GM12873 (cell line): ENCODE results near the gene PPP1CA.

ENCODE experiments used
- TF ChIP-seq, protein P1 (sequence below): IDR thresholded peaks from 2 replicates; pipeline ENCODE4 v1.5.1; 2012; ENCODE audit warnings: low read depth, mild to moderate bottlenecking, moderate library complexity, low read length, control low read depth; ENCODE audit not compliant: insufficient read depth; ENCODE audit errors: missing control alignments

Gene PPP1CA

DNA sequence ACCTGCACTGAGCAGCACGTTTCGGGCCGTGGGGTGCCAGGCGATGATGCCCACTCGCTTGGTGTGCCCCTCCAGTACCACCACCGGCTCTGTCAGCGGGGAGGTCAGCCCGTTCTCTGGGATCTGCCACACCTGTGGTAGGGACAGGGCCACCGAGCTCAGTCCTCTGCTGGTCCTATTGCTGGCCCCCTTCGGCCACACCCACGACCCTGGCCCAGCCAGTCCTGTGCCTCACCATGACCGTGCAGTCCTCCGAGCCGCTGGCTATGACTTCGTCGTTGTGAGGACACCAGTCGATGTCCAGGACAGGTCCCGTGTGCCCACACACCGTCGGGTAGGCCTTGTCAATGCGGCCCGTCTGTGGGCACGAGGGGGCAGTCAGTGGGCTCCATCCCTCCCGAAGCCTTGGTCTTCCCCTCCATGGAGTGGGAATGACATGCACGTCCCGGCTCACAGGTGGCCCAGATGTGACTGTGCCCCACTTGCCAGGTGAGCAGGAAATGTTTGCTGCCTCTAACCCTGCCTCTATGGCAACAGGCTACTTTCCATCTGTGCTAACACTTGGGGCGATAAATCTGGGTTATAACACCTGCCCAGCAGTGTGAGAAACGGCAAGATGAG is 40.2 kb upstream of the PPP1CA start:
- TF ChIP-seq, protein P1, sequence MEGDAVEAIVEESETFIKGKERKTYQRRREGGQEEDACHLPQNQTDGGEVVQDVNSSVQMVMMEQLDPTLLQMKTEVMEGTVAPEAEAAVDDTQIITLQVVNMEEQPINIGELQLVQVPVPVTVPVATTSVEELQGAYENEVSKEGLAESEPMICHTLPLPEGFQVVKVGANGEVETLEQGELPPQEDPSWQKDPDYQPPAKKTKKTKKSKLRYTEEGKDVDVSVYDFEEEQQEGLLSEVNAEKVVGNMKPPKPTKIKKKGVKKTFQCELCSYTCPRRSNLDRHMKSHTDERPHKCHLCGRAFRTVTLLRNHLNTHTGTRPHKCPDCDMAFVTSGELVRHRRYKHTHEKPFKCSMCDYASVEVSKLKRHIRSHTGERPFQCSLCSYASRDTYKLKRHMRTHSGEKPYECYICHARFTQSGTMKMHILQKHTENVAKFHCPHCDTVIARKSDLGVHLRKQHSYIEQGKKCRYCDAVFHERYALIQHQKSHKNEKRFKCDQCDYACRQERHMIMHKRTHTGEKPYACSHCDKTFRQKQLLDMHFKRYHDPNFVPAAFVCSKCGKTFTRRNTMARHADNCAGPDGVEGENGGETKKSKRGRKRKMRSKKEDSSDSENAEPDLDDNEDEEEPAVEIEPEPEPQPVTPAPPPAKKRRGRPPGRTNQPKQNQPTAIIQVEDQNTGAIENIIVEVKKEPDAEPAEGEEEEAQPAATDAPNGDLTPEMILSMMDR = no peak

DNA sequence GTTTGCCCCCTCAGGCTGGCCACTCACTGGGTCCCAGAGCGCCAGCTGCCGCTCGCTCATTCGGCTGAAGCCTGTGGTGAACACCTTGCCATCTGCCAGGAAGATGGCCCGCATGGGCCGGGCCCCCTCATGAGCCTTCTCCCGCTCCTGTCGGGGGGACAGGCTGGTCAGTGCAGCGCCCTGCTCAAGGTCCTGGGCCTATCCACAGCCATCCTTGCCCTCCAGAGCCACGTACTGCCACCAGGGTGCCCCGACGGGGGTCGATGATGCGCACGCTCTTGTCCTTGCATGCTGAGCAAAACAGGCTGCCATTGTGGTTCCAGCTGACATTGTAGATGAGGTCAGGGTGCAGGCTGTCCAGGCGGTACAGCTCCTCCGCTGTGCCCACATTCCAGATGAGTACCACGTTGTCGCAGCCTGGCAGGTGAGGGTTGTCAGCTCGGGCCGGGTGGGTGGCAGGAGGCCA is 39.5 kb upstream of the PPP1CA start:
- TF ChIP-seq, protein P1 = peak; percentile 7

DNA sequence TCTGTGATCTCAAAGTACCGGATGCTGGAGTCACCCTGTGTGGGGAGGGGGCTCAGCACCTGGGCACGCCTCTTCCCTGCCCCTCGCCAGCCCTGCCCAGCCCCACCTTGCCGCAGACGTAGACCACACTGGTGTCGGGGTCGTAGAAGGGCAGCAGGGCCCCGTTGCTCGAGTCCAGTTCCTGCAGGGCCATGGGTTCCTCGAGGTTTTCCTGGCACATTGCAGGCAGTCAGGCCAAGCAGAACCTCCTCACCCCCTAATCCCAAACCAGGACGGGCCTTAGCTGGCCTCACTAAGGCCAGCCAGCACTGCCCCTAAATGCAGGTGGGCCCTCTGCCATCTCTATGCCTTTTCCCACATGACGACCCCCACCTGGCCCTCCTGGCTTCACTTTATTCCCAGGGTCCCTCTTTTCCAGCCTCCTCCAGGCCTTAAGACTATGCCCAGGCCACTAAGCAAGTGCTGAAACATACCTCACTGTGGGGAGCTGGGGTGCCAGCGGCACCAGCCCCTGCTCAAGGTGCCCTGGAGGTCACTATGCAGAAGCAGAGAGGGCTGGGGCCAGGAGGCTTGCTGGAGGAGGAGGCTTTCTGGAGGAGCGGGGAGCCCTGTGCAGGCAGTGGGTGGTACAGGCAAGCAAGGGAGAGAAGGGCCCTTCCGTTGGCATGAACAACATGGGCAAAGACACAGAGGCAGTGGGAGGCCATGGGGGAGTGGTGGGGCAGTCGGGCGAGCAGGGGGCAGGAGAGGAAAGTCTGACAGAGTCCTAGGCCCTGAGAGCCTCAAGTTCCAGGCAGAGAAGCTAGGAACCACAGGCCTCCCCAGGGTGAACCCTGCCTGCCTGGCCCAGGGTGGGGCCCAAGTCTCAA is 38.8 kb upstream of the PPP1CA start:
- TF ChIP-seq, protein P1 = no peak

DNA sequence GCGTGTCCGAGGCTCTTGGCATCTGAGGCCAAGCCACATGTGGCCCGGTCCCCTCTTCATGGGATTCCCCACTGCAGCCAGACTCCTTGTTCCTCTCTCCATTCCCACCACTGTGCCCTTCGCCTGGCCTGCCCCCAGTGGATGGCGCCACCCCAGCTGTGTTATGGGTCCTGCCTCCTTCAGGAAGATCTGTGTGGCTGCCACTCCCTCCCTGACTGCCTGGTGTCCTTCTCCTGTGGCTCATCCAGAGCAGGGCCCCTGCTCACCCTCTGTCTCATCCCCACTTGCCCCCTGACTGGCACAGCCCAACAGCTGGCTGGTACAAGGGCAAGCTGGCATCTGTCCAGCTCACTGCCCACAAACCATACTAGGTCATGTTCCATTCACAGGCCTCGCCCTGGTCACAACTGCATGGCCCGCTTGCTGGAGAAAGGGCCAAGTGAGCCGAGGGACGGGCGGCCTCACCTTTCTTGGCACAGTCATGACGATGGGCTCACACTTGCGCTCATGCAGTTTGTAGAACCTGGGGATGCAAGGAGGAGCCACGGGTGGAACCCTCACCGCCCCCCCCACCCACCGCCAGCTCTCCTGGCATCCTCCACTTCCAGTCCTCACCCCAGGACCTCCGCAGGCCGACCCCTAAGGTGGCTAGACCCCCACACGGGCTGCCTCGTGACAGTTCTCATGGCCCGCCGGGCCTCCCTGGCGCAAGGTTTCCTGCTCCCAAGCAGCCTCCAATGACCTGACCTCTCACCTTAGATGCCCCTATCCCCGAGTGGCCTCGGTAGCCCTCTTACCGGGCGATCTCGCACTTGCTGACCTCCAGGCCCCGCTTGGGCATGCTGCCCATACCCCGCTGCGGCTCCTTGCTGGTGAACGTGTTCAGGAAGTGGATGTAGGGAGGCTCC is 37.9 kb upstream of the PPP1CA start:
- TF ChIP-seq, protein P1 = peak; percentile 45

DNA sequence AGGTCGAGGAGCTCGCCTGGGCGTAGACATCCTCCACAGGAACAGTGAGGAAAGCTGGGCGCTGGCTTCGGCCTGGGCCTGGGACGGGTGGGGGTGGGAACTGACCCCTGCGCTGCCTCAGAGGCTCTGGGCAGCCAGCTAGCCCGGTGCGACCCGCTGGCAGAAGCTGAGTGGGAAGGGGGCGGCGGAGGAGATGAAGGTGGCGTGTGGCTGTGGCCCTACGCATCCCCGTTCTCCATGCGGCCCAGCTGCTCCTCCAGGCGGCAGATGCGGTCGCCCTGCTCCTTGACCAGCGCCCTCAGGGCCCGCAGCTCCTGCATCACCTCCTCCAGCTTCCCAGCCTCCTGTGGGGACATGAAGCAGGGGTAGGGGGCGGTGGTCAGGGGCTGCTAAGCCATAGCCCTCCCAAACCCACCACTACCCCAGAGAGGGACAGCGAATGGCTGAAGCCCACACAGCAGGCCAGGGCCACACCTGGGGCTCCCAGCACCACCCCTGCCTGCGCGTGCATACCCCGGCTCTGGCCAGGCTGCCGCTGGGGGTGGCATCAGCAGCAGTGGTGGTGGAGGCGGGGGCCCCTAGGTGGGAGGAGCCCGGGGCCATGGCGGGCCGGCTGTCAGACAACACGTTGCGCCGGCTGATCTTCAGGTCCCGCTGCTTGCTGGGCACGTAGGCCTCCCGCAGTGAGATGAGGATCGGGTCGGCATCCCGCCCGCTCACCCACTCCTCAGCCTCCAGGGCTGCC is 36.7 kb upstream of the PPP1CA start:
- TF ChIP-seq, protein P1 = no peak

DNA sequence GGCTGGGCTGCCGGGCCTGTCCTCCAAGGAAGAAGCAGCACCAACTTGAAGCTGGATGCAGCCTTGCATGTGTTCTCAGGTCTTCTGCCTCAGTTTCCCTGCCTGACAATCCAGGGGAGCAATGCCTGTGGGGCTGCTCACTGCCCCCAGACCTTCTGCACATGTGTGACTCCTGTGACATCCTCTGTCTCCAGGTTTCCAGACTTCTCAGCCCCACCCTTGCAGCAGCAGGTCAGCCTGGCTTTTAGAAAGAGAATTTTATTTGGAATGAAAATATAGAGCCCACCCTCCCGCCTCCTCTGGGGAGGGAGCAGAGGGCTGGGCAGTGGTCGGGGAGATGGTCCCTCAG is 36.1 kb upstream of the PPP1CA start:
- TF ChIP-seq, protein P1 = no peak
